ENCODE measurements around the gene PCGF1.

PCGF1 gene

GRCh38 chr2:74514368-74515270 is 7.1 kb upstream of the PCGF1 start, which contains the start of gene TLX2:
Gene TLX2 (plus strand): TSS chr2:74514450. CDS start chr2:74514807, 357 bp downstream.
- DNase-seq, result no peak

GRCh38 chr2:74513605-74514367 is 6.3 kb upstream of the PCGF1 start:
- no peak for DNase-seq

- DNase-seq, result no peak
These were observed 5.5 kb upstream of the PCGF1 start for GRCh38 chr2:74512744-74513604.

GRCh38 chr2:74511104-74511989 is 3.9 kb upstream of the PCGF1 start:
- DNase-seq, result no peak

- DNase-seq, result no peak
These were observed 2.8 kb upstream of the PCGF1 start for GRCh38 chr2:74510272-74510671.

GRCh38 chr2:74507926-74508520 is 528 bp upstream of the PCGF1 start:
- DNase-seq, result no peak

GRCh38 chr2:74505448-74506246 is 1.8 kb downstream of the PCGF1 start:
- no peak for DNase-seq

GRCh38 chr2:74504591-74504990 is 2.9 kb downstream of the PCGF1 start:
- no peak for DNase-seq

- no peak for DNase-seq
These were observed 3.7 kb downstream of the PCGF1 start for GRCh38 chr2:74503506-74504475.

GRCh38 chr2:74502720-74503505 is 4.6 kb downstream of the PCGF1 start:
- peak; percentile 71 for DNase-seq

- no peak for DNase-seq
These were observed 5.3 kb downstream of the PCGF1 start for GRCh38 chr2:74502147-74502719.

- DNase-seq, result no peak
These were observed 6.0 kb downstream of the PCGF1 start for GRCh38 chr2:74501335-74502071.

- no peak for DNase-seq
These were observed 6.9 kb downstream of the PCGF1 start for GRCh38 chr2:74500578-74500946.

- no peak for DNase-seq
These were observed 7.4 kb downstream of the PCGF1 start for GRCh38 chr2:74499940-74500577.

GRCh38 chr2:74499267-74499939 is 8.1 kb downstream of the PCGF1 start, which contains the start of gene LBX2:
Gene LBX2 (minus strand): TSS chr2:74499603. CDS start chr2:74499537, 66 bp downstream.
- DNase-seq, result no peak

Measured in CD4-positive, alpha-beta T cell treated with Interferon gamma for 1 hour (primary cell).